ENCODE data around the gene PDCD6IP.
"Not testable (repeated sequence)": the region's sequence is repeated elsewhere in the genome, so short reads cannot be mapped to it uniquely, and the experiment has no call there.

PDCD6IP gene
- 78.3 to 119 reads per million in 2 donors for total RNA-seq

DNA sequence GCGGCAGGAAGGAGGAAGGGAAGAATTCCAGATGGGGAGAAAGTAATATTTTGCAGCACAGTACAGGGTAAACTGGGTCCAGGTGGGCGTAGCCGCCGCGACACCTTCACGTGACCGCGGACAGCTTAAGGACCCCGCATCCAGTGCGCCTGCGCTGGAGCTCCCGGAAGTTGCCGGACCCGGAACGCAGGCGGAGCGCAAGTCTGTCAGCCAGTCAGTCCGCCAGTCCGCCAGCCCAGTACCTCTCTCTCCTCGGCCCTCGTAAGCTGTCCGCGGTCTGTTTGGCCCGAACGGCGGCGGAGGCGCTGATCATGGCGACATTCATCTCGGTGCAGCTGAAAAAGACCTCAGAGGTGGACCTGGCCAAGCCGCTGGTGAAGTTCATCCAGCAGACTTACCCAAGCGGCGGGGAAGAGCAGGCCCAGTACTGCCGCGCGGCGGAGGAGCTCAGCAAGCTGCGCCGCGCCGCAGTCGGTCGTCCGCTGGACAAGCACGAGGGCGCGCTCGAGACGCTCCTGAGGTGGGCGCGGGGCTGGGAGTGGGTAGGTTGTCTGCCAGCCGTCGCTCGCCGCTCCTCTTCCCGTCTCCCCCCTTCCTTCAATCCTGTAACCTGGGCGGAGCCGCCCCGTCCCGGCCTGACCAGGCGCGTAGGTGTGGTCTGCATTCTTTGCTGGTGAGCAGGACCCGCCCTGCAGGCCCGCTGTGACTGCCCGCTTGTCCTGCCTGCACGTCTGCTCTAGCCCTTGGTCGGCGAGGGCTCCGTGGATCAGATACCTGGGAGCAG, at the start of gene PDCD6IP:
Gene PDCD6IP, plus strand, starts transcription at position 213 of the 784 bp plus-strand sequence. Its CDS starts 99 bp downstream, at position 312.
- peak; percentile 72 to 92 (median 83) for DNase-seq

- peak in 1 of 5 experiments; percentile 39 for DNase-seq
Measured at GRCh38 chr3:33749546-33750210, 48.8 kb upstream of the PDCD6IP start.

- peak in 1 of 5 experiments; percentile 57 for DNase-seq
Measured at GRCh38 chr3:33750211-33750548, 48.2 kb upstream of the PDCD6IP start.

- peak in 1 of 5 experiments; percentile 78 for DNase-seq
Measured at GRCh38 chr3:33751336-33751735, 47.1 kb upstream of the PDCD6IP start.

- not testable (repeated sequence) for DNase-seq
Measured at GRCh38 chr3:33754391-33754790, 44.0 kb upstream of the PDCD6IP start.

GRCh38 chr3:33758281-33758680, 40.1 kb upstream of the PDCD6IP start:
- no peak for DNase-seq

DNA sequence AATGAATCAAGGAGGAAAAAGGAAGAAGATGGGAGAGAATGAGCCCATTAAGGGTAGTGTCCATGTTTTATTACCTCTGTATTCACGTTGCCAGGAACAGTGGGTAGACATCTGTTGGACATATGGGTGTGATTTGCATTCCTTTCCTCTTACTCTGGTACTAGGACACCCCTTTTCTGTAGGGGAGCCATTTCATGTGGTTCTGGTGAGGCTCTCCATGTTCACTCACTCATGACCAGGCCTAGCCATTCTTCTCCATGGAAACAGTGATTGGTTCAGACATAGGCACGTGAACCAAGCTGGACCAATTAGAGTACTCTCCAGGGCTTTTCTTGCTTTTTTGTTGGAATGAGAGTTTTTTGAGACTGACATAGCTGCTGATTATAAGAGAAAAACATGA, 39.6 kb upstream of the PDCD6IP start:
- DNase-seq: no peak

- no peak for DNase-seq
Measured at GRCh38 chr3:33768578-33769330, 29.7 kb upstream of the PDCD6IP start.

DNA sequence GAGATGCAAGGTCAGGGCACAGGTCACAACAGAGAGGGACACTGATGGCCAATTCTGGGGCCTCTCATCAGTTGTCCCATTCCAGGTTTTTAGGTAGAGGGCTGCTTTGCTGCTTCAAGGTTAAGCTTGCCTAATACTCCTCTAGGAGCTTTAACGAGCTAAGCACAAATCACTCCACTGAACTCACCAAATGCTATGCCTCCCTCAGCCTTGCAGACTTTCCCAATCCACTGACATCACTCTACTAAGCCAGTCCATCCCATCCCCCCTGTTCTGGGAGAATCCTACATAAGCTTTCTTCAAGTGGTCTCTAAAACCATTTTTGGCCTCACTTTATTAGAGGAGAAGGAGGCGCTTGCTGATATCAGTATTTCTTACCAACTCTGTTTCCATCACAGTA, 24.8 kb upstream of the PDCD6IP start:
- DNase-seq: no peak

GRCh38 chr3:33775363-33775762, 23.1 kb upstream of the PDCD6IP start:
- DNase-seq: no peak

GRCh38 chr3:33777996-33778395, 20.4 kb upstream of the PDCD6IP start:
- DNase-seq: no peak

- no peak for DNase-seq
Measured at GRCh38 chr3:33779751-33780150, 18.7 kb upstream of the PDCD6IP start.

DNA sequence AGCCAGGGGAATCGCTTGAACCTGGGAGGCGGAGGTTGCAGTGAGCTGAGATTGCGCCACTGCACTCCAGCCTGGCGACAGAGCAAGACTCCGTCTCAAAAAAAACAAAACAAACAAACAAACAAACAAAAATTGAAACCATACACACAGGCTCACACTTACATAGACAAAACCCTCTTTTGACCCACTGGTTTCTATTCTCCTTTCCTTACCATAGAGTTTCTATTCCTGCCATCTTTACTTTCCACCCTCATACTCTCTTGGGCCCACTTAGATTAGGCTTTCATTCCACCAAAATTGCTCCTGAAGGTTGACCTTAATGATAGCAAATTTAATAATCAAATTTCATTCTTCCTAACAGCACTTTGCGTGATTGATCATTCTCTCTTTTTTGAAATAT, 17.0 kb upstream of the PDCD6IP start:
- not testable (repeated sequence) for DNase-seq

- DNase-seq: no peak
Measured at GRCh38 chr3:33786565-33787327, 11.7 kb upstream of the PDCD6IP start.

GRCh38 chr3:33787328-33788009, 11.0 kb upstream of the PDCD6IP start:
- DNase-seq: peak in 4 of 5 experiments; percentile 15 to 80 (median 36)

DNA sequence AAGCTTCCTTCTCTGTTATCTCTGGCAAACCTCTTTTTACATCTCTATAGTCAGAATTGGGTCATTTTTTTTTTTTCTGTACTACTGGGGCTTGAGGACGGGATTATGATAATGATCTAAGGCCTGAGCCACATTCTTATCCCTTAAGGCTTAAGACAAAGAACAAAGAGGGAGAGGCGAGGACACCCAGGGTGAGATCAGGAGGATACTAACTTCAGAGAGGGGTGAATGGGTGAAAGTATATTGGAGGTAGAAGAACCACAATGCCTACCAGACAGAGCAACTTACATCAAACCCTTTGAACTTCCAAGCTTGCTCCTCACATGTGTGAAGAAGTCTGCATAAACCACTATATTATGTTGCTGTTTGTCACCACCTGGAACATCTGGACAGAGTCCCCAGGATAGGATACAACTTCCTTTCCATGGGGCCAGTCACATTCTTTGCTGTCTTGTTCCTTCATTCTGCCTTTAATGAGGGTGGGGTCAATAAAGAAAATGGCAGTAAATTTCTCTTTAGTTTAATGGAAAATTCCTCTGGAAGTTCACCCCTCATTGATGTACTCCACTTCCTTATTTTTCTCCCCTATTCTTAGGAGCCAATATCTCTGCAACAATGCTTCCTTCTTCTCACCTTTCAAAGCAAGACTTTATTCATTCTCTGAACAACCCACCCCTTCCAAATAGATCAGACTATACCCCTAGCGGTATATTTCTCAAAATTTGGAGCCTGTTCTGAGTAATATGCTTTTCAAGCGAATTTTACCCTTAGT, 9.1 kb upstream of the PDCD6IP start:
- no peak for DNase-seq

GRCh38 chr3:33790091-33790490, 8.3 kb upstream of the PDCD6IP start:
- no peak for DNase-seq

GRCh38 chr3:33791477-33792166, 6.8 kb upstream of the PDCD6IP start:
- DNase-seq: peak in 1 of 5 experiments; percentile 81

DNA sequence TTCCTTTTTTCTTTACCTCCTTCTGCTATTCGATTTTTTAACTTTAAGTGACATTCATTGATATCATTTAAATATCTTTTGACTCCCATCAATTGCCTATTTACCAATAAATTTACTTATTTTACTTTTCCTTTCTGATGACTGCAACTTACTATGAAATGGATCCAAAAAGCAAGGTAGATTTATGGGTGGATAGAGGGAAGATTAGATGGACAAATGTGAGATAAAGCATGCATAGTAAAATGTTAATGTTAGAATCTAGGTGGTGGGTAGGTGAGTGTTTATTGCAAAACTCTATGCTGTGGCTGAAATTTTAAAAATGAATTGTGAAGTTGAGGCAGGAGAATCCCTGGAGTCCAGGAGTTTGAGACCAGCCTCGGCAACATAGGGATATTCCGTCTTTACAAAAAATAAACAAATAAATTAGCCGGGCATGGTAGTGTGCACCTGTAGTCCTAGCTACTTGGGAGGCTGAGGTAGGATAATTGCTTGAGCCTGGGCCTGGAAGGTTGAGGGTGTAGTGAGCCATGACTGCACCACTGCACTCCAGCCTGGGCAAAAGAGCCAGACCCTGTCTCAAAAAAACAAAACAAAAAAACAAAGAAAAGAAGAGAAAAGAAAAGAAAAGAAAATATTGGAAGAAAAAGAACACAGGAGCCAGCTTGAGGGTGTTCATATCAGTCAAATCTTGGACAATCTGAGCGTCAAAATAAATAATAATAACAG, 6.1 kb upstream of the PDCD6IP start:
- no peak for DNase-seq

DNA sequence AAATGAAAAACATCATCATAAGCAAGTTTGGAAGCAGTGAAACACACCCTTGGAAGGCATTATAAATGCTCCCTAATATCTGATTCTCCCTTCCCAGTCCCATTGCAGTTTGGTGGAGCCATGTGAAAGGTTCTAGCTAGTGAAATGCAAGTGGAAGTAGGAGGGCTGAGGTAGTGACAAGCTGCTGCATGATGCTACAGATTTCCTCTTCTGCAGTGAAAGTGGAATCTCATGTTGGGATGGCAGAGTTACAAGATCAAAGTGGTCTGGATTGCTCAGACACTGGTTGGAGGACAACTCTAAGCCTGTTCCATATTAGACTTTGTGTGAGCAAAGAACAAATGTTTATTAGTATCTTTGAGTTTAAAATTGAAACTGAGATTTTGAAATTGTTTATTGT, 3.3 kb upstream of the PDCD6IP start:
- no peak for DNase-seq

Measured in T-helper 2 cell (primary cell).